NCI-H2196 (cell line): ENCODE measurements around the gene MFSD1.

Experiments used
- DNase-seq: peaks from one replicate; lab custom pipeline; 2025; ENCODE audit not compliant: unreplicated experiment; lab: John Stamatoyannopoulos, UW

Gene MFSD1

DNA sequence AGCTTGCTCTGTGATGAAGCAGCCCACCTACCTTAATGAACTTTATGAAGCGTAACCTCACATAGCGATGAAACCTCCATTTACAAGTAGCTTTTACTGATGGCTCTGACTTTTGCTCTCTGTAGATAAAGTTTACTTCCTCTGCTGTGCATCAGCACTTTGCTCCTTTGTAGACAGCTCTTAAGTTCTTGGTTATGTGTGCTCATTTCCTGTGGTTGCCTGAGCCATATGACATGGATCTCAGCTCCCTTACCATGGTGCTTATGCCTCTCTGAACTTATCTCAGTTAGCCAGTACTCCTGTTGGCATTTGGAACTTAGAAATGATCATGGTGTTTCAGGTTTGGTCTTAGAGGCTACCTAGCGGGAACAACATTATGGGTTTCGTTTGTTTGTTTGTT, 7.8 kb downstream of the MFSD1 start:
- DNase-seq = no peak

- DNase-seq = no peak
Measured at GRCh38 chr3:158810823-158811724, 9.2 kb downstream of the MFSD1 start.

DNA sequence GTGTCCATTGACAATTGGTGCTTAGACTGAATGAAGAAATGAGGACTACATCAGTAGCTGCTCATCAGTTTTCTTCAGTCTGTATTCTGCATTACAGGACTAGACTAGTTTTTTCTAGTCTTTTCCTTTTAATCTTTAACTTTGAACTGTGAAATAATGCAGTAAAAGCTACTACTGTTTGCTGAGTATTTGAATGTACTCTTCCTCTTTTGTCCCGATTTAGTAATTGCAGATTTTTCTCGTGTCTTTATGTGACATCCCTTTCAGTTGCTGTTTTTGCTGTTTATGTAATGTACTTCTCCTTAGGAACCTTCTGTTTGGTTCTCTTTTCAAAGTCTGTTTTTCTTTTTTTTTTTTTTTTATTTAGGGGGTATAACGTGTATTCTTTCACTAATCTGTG, 17.4 kb downstream of the MFSD1 start:
- DNase-seq = no peak

GRCh38 chr3:158820521-158820920, 18.7 kb downstream of the MFSD1 start:
- no peak for DNase-seq

GRCh38 chr3:158821847-158822246, 20.0 kb downstream of the MFSD1 start:
- DNase-seq = no peak

GRCh38 chr3:158823426-158823825, 21.6 kb downstream of the MFSD1 start:
- DNase-seq = no peak

DNA sequence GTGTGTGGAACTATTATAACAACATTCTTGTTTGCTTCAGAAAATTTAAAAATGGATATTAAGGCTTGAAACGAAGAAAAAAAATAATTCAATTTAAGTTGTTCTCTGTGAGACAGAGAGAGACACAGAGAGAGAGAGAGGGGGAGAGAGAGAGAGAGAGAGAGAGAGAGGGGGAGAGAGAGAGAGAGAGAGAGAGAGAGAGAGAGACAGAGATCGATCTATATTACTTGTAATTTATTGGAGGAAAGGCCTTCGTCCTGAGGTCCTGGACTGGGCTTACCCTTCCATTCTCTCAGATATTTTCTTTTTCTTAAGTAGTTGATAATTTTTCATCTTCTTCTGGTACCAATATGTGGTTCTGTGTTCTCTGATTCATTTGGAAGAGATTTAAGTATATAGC, 25.9 kb downstream of the MFSD1 start:
- no peak for DNase-seq

- no peak for DNase-seq
Measured at GRCh38 chr3:158830391-158830790, 28.5 kb downstream of the MFSD1 start.

- DNase-seq = no peak
Measured at GRCh38 chr3:158831861-158832260, 30.0 kb downstream of the MFSD1 start.

DNA sequence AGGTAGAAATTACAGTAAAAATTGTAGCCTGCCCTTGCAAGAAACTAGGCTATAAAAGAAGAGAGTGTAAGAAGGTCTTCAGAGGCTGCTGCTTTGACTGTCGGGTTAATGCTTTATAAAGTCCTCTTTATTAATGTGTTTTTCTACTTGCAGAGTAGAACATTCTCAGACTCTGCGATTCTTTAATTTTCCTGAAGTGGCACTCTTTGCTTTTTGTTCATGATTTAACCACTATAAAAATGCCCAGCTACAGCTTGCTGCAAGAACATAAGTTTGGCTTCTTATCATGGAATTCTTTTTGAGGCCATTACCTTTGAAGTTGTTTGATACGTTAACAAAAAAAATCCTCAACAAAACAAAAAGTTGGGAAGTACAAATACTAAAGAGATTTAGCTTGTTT, 33.8 kb downstream of the MFSD1 start:
- no peak for DNase-seq

- no peak for DNase-seq
Measured at GRCh38 chr3:158836312-158836711, 34.5 kb downstream of the MFSD1 start.

DNA sequence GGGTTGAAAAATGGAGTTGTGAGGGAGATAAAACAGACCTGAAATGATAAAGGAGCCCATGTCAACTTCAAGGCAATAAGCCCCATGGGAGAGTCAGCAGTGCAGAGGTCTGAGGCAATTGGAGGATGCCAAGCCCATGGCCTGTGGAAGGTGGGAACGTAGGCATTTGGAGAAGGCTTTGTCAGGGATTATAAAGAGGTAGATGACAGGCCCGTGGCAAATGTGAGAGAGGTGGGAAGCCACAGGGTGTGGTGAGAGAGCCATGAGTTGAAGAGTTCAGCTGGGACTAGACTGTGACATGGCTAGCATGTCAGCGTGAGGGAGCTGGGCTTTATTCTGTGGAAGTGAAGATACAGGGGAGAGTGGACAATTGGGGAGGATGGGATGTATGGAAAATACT, 35.4 kb downstream of the MFSD1 start:
- no peak for DNase-seq

DNA sequence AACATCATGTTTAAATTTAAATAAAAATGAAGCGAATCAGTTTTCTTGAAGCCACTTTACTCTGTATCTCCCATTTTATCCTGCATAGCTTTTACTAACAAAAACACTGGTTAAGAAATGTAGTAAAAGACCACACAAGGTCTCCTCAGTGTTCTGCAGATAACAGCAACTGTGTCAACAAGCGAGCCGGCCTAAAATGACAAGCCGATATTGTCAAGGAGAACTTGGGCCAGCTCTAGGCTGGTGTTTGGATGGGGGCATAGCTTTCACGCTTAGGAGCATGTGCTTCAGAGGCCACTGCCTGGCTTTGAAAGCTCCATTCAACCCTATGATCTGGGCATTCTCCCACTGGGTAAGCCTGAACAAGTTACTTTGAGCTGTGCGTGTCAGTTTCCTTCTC, 38.1 kb downstream of the MFSD1 start:
- no peak for DNase-seq

DNA sequence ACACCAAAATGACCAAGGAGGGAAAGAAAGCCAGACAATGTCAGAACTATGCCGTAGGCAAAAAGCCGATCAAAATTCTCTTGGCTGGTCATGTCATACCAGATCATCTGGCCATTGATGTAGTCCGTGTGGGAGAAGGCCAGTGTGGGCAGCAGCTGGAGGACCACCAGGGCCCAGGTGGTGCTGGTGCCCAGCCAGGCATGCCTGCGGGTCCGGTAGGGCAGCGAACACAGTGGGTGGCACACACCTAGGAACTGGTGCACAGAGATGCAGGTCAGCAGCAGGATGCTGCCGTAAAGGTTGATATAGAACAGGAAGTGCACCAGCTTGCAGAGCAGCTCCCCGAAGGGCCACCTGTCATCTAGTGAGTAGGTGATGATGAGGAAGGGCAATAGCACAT, 39.5 kb downstream of the MFSD1 start:
- DNase-seq = no peak

GRCh38 chr3:158842976-158843375, 41.1 kb downstream of the MFSD1 start:
- DNase-seq = no peak

DNA sequence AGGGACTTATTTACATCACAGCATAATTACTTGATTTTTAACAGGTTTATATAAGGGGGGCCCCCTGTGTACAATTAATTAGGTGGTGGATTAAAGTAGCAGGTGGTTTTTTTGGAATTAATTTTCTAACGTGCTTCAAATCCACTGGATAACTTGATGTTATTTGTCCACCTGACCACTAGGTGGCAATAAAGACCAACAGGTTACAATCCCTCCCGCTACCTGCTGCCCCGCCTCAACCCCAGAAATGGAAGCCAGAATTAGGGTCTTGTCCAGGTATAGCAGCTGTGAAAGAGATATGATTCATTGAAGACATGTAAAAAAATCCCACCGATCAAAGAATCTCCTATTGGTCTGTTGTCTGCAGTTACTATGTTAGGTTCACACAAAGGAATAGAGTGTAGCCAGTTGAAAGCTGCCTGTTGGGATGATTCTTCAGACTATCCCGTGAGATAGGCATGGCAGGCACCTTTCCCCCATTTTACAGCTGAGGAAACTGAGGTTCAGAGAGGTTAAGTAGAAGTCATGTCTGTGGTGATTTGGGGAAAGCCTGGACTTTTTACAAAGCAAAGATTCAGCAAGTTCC, 44.0 kb downstream of the MFSD1 start:
- DNase-seq = peak; percentile 76

- no peak for DNase-seq
Measured at GRCh38 chr3:158846803-158847451, 45.1 kb downstream of the MFSD1 start.

GRCh38 chr3:158847452-158847821, 45.6 kb downstream of the MFSD1 start:
- no peak for DNase-seq

GRCh38 chr3:158847885-158848284, 46.0 kb downstream of the MFSD1 start:
- DNase-seq = no peak

- no peak for DNase-seq
Measured at GRCh38 chr3:158849757-158850156, 47.9 kb downstream of the MFSD1 start.

GRCh38 chr3:158859362-158859761, 57.5 kb downstream of the MFSD1 start:
- DNase-seq = no peak

GRCh38 chr3:158863247-158863646, 61.4 kb downstream of the MFSD1 start:
- DNase-seq = no peak
